Upper lobe of right lung (tissue), 1 donor: ENCODE data around the gene CRHBP. TPM values are rescaled to one million over a fixed set of nuclear protein-coding genes. Genes with fewer than 3 reads are reported as not detected.
"Not testable (repeated sequence)": the region's sequence is repeated elsewhere in the genome, so short reads cannot be mapped to it uniquely, and the experiment has no call there.

Experiments
- ATAC-seq: fragments of 200-7000 bp; cut with Tn5 transposase; one replicate; pipeline ENCODE4 v1.9.1; 2020; ENCODE audit warnings: mild to moderate bottlenecking, moderate library complexity
- DNase-seq: peaks from one replicate; pipeline ENCODE4 v3.0.0-alpha.2; 2020
- H3K27ac ChIP-seq: fragments of 200-600 bp; one replicate; pipeline ENCODE4 v1.8.0; 2022
- H3K27me3 ChIP-seq: fragments of 200-600 bp; one replicate; pipeline ENCODE4 v1.8.0; 2022; ENCODE audit warnings: mild to moderate bottlenecking
- H3K36me3 ChIP-seq: fragments of 200-600 bp; one replicate; pipeline ENCODE4 v1.8.0; 2022
- H3K4me1 ChIP-seq: fragments of 200-600 bp; one replicate; pipeline ENCODE4 v1.8.0; 2022
- H3K4me3 ChIP-seq: fragments of 200-600 bp; one replicate; pipeline ENCODE4 v1.8.0; 2022; ENCODE audit warnings: mild to moderate bottlenecking
- H3K9me3 ChIP-seq: fragments of 200-600 bp; one replicate; pipeline ENCODE4 v1.8.0; 2022
- CTCF ChIP-seq: fragments of 200-600 bp; IDR thresholded peaks from one replicate; pipeline ENCODE4 v1.8.0; 2022; ENCODE audit warnings: antibody characterized with exemption
- intact Hi-C: fragments of 100-400 bp; cut with DNase I; formaldehyde crosslinking; loops from one replicate; pipeline ENCODE4 v1.11.0; 2022
- long read RNA-seq: library from polyadenylated mRNA; unstranded; transcript quantifications from one replicate; pipeline ENCODE4 v2.0.0, GENCODE V29; 2021
- total RNA-seq: library from RNA; stranded (reverse); fragmentation: NEBNext Ultra II Directional; extraction: Animal tissue kit (Norgen Biotek cat#: 25700); gene quantifications from one replicate; pipeline ENCODE4 v1.2.1, GENCODE V29; 2021
- donor health status: DM: no; HTN: yes; CAD: no; lungs with severe emphysema.

Gene CRHBP
- 0.26 TPM for total RNA-seq
- long read RNA-seq, partial matches to known transcripts: 1 of 1 reads
- long read RNA-seq, other reads (novel, unspliced or antisense): 0 of 1 reads

- peak; percentile 13 for ATAC-seq
- H3K27ac ChIP-seq: no peak within 1 kb of the TSS
- H3K36me3 ChIP-seq: no peaks in the 10 kb centered on the region
- no peak for TF ChIP-seq CTCF
- no peaks in the 10 kb centered on the region for H3K9me3 ChIP-seq
- intact Hi-C loops: no loop called here
- DNase-seq: no peak
- peaks cover 10% of the 10 kb centered on the region for H3K4me1 ChIP-seq
- H3K27me3 ChIP-seq: peaks cover 38% of the 10 kb centered on the region
- peak within 1 kb of the TSS; percentile 30 for H3K4me3 ChIP-seq
Measured at GRCh38 chr5:76952795-76953536, at the start of gene CRHBP. Gene CRHBP (plus strand): TSS chr5:76953045. CDS start chr5:76953135, 90 bp downstream.

GRCh38 chr5:76908166-76908565 lies 44.7 kb upstream of the CRHBP start:
- Histone ChIP-seq H3K9me3 (no peaks in the 10 kb centered on the region), H3K4me3 (no peak overlapping the region), H3K36me3 (no peaks in the 10 kb centered on the region), H3K4me1 (no peaks in the 10 kb centered on the region), H3K27ac (no peak overlapping the region), H3K27me3 (no peaks in the 10 kb centered on the region)
- no peak for TF ChIP-seq CTCF
- intact Hi-C loops: no loop called here
- ATAC-seq (no peak), DNase-seq (no peak)

DNA sequence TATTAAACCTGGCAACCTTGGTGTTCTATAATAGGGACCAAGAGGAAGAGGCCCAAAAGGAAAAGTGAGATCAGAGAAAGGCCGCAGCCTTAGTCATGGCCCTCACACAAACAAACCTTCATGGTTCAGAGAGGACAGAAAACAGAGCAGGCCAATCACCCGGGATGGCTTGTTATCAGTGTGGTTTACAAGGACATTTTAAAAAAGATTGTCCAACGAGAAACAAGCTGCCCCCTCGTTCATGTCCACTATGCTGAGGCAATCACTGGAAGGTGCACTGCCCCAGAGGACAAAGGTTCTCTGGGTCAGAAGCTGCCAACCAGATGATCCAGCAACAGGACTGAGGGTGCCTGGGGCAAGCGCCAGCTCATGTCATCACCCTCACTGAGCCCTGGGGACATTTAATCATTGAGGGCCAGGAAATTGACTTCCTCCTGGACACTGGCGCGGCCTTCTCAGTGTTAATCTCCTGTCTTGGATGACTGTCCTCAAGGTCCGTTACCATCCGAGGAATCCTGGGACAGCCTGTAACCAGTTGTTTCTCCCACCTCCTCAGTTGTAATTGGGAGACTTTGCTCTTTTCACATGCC lies 42.4 kb upstream of the CRHBP start:
- H3K27me3 ChIP-seq, H3K9me3 ChIP-seq, H3K4me1 ChIP-seq, H3K36me3 ChIP-seq, ATAC-seq, DNase-seq, H3K27ac ChIP-seq, intact Hi-C loops, H3K4me3 ChIP-seq: not testable (repeated sequence)

DNA sequence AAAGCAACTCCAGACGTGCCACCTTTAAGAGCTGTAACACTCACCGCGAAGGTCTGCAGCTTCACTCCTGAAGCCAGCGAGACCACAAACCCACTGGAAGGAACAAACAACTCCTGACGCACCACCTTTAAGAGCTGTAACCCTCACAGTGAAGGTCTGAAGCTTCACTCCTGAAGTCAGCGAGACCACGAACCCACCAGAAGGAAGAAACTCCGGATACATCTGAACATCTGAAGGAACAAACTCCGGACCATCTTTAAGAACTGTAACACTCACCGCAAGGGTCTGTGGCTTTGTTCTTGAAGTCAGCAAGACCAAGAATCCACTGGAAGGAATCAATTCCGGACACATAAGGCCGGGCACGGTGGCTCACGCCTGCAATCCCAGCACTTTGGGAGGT lies 38.2 kb upstream of the CRHBP start:
- H3K27ac ChIP-seq, intact Hi-C loops, ATAC-seq, DNase-seq, H3K4me1 ChIP-seq, H3K27me3 ChIP-seq, H3K4me3 ChIP-seq, H3K9me3 ChIP-seq, H3K36me3 ChIP-seq: not testable (repeated sequence)

- no peak for DNase-seq
- Histone ChIP-seq H3K27ac (no peak overlapping the region), H3K9me3 (no peaks in the 10 kb centered on the region), H3K4me1 (no peaks in the 10 kb centered on the region), H3K36me3 (no peaks in the 10 kb centered on the region), H3K4me3 (no peak overlapping the region), H3K27me3 (no peaks in the 10 kb centered on the region)
- intact Hi-C loops: no loop called here
- no peak for TF ChIP-seq CTCF
- ATAC-seq: no peak
Measured at GRCh38 chr5:76918539-76918938, 34.3 kb upstream of the CRHBP start.

DNA sequence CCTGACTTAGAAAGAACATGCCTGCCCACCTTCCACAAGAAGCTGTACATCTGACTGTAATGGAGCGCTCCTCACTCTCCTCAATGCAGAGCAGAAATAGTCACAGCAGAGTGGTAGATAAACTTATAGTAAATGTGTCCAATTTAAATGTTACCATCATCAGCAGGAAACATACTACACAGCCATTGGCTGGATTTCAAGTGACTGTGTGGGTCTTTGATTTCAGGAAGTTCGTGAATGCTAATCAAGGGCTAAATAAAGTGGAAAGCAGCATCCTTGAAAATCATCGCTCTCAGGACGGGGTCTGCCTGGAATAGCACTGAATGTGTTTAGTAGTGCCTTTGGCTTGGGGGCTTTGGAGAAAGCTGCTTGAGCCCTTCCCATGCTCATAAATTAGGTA lies 32.4 kb upstream of the CRHBP start:
- DNase-seq: no peak
- intact Hi-C loops: no loop called here

More for the DNA sequence above, 32.4 kb upstream of the CRHBP start:
- Histone ChIP-seq H3K9me3 (no peaks in the 10 kb centered on the region), H3K4me1 (no peaks in the 10 kb centered on the region), H3K27me3 (no peaks in the 10 kb centered on the region), H3K27ac (no peak overlapping the region), H3K36me3 (no peaks in the 10 kb centered on the region), H3K4me3 (no peak overlapping the region)
- ATAC-seq: no peak
- TF ChIP-seq CTCF: no peak
